Activated CD8-positive, alpha-beta memory T cell treated with anti-CD3 and anti-CD28 coated beads, Interleukin-2, amount 50 U/mL, for 48 hours (primary cell): ENCODE data around the gene ZCCHC24.

Experiments used
- DNase-seq: peaks from one replicate; pipeline ENCODE4 v3.0.0-alpha.2; 2020

Gene ZCCHC24

DNA sequence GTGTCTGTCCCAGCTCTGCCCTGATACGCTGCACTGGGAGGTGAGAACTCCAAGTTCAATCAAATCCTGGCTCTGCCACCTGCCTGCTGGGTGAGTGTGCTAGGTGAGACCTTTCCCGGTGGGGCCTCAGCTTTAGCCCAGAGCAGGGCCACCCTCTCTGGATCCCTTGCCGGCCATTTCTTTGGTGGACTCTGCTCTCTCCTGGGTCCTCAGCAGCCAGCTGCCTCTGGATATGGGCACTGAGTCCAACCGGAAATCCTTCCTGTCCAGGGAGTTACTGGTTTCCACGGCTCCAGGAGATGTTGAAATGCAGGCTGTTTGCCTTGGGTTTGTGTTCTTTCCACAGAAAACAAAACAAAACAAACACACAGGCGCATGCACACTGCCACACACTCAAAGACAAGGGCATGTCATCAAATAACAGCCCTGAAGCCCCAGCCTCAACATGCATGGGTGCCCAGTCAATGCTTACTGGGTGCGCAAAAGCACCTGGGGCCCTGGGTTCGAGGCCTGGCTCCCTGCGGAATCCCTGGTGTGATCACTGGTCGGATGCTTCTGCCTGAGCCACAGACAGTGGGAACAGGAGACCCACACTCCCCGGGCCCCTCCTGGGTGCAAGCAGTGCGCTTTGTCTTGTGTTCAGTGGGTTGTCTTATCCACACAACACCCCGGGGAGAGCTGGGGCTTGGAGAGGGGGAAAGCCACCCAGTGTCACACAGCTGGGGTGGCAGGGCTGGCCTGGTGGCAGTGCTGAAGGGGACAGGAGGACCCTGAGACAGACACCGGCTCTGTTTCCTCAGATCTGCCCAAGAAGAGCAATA lies 65.1 kb downstream of the ZCCHC24 start:
- peak; percentile 44 for DNase-seq

DNA sequence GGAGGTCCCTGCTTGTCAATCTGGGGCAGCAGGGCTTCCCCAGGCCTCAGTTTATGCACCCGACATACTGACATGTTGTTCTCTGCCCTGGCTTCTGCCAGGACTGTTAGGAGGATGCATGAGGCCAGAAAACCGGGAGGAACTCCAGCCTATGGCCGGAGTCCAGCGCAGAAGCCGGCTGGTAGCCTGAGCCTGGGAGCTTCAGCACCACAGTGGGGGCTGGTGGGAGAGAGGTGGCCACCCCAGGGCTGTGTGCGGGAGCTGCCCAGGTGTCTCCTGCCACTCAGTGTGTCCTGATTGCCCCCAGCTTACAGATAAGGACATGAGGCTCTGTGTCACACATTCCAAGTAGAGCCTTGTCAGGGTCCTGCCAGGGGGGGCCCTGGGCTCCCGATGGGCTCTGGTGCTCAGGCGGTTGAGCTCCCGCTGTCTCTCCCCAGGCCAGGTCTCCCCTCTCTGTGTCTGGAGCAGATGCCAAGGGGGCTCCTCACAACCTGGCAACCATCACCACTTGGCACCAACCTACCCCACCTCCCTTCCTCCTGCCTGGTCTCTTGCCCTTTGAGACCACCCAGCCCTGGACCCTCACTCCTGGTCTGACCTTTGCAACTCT lies 65.8 kb downstream of the ZCCHC24 start:
- DNase-seq: peak; percentile 36

- peak; percentile 44 for DNase-seq
Observed at GRCh38 chr10:79378647-79379511, 66.5 kb downstream of the ZCCHC24 start.

DNA sequence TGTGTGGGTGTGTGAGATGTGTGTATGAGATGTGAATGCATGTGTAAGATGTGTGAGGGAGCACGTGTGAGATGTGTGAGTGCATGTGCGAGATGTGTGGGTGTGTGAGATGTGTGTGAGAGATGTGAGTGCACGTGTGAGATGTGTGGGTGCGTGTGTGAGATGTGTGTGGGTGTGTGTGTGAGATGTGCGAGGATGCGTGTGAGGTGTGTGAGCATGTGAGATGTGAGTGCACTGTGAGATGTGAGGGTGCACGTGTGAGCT lies 67.1 kb downstream of the ZCCHC24 start:
- DNase-seq: no peak

- no peak for DNase-seq
Observed at GRCh38 chr10:79377557-79378382, 67.7 kb downstream of the ZCCHC24 start.

GRCh38 chr10:79376751-79377556 lies 68.5 kb downstream of the ZCCHC24 start:
- peak; percentile 32 for DNase-seq

- no peak for DNase-seq
Observed at GRCh38 chr10:79376078-79376628, 69.3 kb downstream of the ZCCHC24 start.

DNA sequence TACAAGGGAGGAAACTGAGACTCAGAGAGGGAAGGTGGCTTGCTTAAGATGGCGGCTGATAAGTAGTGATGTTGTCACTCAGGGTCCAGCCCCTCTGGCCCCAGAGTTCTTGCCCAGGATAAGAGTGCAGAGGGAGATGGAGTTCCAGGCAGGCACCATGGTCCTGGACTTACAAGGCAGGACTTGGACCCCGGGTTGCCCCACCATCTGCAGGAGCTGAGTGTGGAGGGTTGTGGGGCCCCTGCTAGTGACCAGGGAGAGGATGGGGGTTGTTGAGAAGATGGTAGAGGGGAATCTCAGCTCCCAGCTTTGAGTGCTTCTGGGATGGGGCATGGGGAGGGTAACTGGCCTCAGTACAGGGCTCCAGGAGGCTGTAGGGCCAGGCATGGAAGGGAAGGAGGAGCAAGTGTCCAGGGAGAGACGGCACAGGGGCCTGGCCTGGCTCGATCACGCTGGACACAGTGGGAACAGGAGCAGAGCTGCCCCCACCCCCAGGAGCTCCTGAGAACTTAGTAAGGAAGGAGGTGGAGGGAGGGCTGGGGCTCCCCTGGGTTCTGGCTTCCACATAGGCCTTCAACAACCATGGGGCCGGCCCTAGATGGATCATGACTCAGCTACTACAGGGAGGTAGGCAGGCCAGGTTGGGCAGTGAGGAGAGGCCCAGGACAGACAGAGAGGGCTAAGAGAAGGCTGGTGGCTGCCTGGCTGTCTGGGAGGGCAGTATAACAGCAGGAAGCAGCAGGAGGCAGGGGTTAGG lies 69.9 kb downstream of the ZCCHC24 start:
- peak; percentile 48 for DNase-seq

DNA sequence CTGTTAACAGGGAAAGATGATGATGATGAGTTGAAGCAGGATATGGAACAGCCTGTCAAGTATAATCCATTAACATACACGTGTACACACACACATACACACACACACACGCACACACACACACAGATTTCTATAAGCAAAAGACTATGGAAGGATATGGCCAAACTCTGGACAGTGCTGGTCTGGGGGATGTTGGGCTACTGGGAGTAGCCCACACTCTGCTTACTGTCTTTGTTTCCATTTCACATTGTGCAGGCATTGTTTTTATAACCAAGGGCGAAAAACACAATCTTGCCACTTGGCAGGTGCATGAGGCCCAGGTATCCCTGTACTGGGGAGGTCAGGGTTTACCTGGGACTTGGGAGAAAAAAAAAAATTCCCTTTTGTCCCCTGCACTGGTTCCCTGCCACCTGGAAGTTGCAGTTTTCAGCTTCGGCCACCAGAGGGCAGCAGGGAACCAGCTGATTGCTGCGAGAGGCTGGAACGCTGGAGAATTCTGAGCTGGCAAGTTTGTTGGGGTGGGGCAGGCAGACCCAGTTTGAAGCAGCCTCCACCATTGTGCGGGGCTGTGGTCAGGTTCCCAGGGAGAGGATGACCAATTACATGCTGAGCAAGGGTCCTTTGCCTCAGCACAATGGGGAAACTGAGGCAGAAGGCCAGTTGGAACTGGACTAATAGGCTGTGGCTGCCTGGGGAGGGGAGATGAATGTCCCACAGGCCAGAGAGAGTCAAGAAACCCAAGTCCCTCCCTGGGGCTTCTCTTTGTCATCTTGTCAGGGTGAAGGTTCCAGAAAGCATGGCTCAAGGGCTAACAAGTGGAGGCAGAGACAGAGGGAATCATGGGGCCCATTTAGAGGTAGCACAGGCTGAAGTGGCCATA lies 70.9 kb downstream of the ZCCHC24 start:
- DNase-seq: peak; percentile 94

DNA sequence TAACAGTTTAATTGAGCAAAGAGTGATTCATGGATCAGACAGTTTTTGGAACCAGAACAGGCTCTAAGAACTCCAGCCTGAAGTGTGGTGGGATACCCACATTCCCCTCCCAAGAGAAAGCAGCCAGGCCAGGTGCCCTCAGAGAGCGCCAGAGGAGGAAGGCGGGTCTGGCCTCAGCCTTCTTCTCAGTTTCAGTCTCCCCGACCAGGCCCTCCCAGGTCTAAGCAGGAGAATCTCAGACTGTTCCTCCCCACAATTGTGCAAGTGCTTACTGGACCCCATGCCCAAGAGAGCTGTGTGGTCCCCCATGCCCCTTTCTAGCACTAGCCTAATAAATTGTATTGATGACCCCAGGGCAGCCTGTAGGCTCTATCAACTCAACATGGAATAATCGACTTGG lies 72.6 kb downstream of the ZCCHC24 start:
- no peak for DNase-seq

DNA sequence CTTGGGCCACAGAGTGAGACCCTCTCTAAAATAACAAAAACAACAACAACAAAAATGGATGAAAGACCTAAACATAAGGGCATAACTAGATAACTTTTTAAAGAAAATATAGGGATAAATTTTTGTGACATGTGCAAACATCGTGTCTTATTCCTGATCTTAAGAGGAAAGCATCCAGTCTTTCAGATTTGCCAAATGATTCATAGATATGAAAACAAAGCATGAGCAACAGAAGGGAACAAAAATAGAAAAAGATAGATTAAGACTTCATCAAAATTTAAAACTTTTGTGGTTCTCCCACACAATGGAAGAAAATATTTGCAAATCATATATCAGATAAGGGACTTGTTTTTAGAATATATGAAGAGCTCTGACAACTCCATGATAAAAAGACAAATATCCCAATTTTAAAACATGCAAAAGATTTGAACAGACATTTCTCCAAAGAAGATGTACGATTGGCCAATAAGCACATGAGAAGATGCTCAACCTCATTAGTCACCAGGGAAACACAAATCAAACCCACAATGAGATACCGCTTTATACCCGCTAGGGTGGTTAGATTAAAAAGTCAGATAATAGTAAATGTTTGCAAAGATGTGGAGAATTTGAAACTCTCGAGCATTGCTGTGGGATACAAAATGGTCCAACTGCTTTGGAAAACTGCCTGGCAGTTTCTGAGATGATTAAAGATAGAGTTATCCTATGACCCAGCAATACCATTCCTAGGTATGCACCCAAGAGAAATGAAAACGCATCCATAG lies 77.8 kb downstream of the ZCCHC24 start:
- DNase-seq: no peak

- no peak for DNase-seq
Observed at GRCh38 chr10:79361726-79362397, 83.6 kb downstream of the ZCCHC24 start.

- DNase-seq: no peak
Observed at GRCh38 chr10:79360499-79361342, 84.7 kb downstream of the ZCCHC24 start.

- DNase-seq: no peak
Observed at GRCh38 chr10:79359816-79360498, 85.5 kb downstream of the ZCCHC24 start.

- no peak for DNase-seq
Observed at GRCh38 chr10:79358811-79359210, 86.6 kb downstream of the ZCCHC24 start.

- no peak for DNase-seq
Observed at GRCh38 chr10:79357180-79357579, 88.2 kb downstream of the ZCCHC24 start.

- DNase-seq: no peak
Observed at GRCh38 chr10:79356104-79356503, 89.3 kb downstream of the ZCCHC24 start.
